ENCODE results near the gene MIER2. TPM values are rescaled to one million over a fixed set of nuclear protein-coding genes. Genes with fewer than 3 reads are reported as not detected.
"Not testable (repeated sequence)": the region's sequence is repeated elsewhere in the genome, so short reads cannot be mapped to it uniquely, and the experiment has no call there.

MIER2 gene
- total RNA-seq, 1 experiment from 2014 or later: not detected

DNA sequence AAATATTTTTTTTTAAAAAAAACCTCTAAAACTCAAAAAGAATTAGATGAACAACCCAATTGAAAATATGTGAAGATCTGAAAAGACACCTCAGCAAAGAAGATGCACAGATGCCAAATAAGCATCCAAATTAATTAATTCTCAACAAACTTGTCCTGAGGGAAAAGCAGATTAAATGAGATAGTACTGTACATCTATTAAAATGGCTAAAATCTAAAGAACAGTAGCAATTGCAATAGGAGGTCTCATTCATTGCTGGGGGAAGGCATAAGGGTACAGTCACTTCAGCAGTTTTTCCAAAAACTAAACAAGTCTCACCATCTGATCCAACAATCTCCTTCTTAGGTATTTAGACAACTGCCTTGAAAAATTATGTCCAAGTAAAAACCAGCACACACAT lies 75.4 kb downstream of the MIER2 start:
- ChIA-PET CTCF (no interaction called here), POLR2A (ENCODE audit: unreplicated experiment) (no interaction called here)
- no peaks in the 10 kb centered on the region for H3K4me1 ChIP-seq (ENCODE audit: insufficient read depth, low read length)
- H3K4me3 ChIP-seq (ENCODE audit: low read length): no peak overlapping the region
- no peak overlapping the region for H3K27ac ChIP-seq (ENCODE audit: low read length)
- no TSS peak for BruUV-seq (replicated peaks)
- ATAC-seq (no peak), DNase-seq (no peak)
- no peaks in the 10 kb centered on the region for H3K9me2 ChIP-seq (replicated peaks; ENCODE audit: low read length)
- H3K9ac ChIP-seq (ENCODE audit: low read length): no peak overlapping the region
- H4K20me1 ChIP-seq (ENCODE audit: low read length): no peaks in the 10 kb centered on the region
- TF ChIP-seq, protein P1, sequence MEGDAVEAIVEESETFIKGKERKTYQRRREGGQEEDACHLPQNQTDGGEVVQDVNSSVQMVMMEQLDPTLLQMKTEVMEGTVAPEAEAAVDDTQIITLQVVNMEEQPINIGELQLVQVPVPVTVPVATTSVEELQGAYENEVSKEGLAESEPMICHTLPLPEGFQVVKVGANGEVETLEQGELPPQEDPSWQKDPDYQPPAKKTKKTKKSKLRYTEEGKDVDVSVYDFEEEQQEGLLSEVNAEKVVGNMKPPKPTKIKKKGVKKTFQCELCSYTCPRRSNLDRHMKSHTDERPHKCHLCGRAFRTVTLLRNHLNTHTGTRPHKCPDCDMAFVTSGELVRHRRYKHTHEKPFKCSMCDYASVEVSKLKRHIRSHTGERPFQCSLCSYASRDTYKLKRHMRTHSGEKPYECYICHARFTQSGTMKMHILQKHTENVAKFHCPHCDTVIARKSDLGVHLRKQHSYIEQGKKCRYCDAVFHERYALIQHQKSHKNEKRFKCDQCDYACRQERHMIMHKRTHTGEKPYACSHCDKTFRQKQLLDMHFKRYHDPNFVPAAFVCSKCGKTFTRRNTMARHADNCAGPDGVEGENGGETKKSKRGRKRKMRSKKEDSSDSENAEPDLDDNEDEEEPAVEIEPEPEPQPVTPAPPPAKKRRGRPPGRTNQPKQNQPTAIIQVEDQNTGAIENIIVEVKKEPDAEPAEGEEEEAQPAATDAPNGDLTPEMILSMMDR (conservative IDR thresholded peaks at IDR 0.05; ENCODE audit: low read depth, low read length): no peak
- TF ChIP-seq EZH2 (IDR thresholded peaks at IDR 0.05; ENCODE audit: low read length, unreplicated experiment): no peak
- H2AFZ ChIP-seq (ENCODE audit: low read length): no peak overlapping the region
- no peaks in the 10 kb centered on the region for H3K36me3 ChIP-seq (ENCODE audit: low read depth, low read length)
- H3K4me2 ChIP-seq (ENCODE audit: low read length): no peak overlapping the region
- H3K79me2 ChIP-seq (ENCODE audit: low read length): no peaks in the 10 kb centered on the region
- H3K27me3 ChIP-seq (ENCODE audit: low read length): no peaks in the 10 kb centered on the region
- H3K9me3 ChIP-seq (ENCODE audit: low read length): no peaks in the 10 kb centered on the region
- no peaks in the 10 kb centered on the region for H3F3A ChIP-seq (ENCODE audit: low read length, unreplicated experiment)
- intact Hi-C loops (cut with micrococcal nuclease): no loop called here

DNA sequence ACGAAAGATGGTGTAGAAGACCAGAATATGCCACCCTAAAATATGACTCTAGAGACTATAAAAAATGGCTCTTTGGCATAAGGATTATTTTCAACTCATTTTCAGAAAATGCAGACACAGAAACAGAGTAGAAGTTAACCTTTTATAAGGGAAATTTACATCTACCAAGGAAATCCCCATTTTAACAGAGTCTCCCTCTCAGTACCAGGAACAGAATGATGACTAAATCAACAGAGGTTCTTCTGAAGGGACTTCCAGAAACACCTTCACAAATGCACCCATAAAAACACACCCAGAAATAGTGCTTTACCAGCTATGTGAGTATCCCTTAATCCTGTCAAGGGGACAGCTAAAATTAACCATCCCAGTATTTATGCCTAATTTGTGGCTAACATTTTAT lies 82.5 kb downstream of the MIER2 start:
- no peaks in the 10 kb centered on the region for H3K27me3 ChIP-seq (ENCODE audit: low read length)
- no peaks in the 10 kb centered on the region for H3K79me2 ChIP-seq (ENCODE audit: low read length)
- H3K36me3 ChIP-seq (ENCODE audit: low read depth, low read length): no peaks in the 10 kb centered on the region
- H3K4me2 ChIP-seq (ENCODE audit: low read length): no peak overlapping the region
- no peaks in the 10 kb centered on the region for H3K9me3 ChIP-seq (ENCODE audit: low read length)
- ATAC-seq (no peak), DNase-seq (no peak)
- BruUV-seq (replicated peaks): no TSS peak
- H2AFZ ChIP-seq (ENCODE audit: low read length): no peak overlapping the region
- intact Hi-C loops (cut with micrococcal nuclease): no loop called here
- no peaks in the 10 kb centered on the region for H3K9me2 ChIP-seq (replicated peaks; ENCODE audit: low read length)
- no peaks in the 10 kb centered on the region for H3F3A ChIP-seq (ENCODE audit: low read length, unreplicated experiment)
- ChIA-PET POLR2A (ENCODE audit: unreplicated experiment) (no interaction called here), CTCF (no interaction called here)
- no peaks in the 10 kb centered on the region for H4K20me1 ChIP-seq (ENCODE audit: low read length)
- no peak overlapping the region for H3K27ac ChIP-seq (ENCODE audit: low read length)
- H3K4me1 ChIP-seq (ENCODE audit: insufficient read depth, low read length): no peaks in the 10 kb centered on the region
- no peak overlapping the region for H3K4me3 ChIP-seq (ENCODE audit: low read length)
- TF ChIP-seq, protein P1 (conservative IDR thresholded peaks at IDR 0.05; ENCODE audit: low read depth, low read length): no peak
- TF ChIP-seq EZH2phosphoT487 (IDR thresholded peaks at IDR 0.05; ENCODE audit: borderline replicate concordance, low read length): no peak
- no peak for TF ChIP-seq EZH2 (IDR thresholded peaks at IDR 0.05; ENCODE audit: low read length, unreplicated experiment)
- H3K9ac ChIP-seq (ENCODE audit: low read length): no peak overlapping the region

DNA sequence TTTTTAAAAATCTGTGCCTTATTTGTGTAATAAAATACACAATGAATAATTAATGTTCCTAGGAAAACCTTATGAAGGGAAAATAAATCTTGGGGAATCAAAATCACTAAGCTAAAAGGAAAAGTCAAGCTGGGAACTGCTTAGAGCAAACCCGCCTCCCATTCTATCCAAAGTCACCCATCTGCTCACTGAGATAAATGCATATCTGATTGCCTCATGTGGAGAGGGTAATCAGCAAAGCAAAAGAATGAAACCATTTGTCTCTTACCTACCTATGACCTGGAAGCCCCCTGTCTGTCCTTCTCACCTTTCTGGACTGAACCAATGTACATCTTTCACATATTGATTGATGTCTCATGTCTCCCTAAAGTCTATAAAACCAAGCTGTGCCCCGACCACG lies 87.8 kb downstream of the MIER2 start:
- BruUV-seq (replicated peaks); H3K9me2 ChIP-seq (replicated peaks; ENCODE audit: low read length); H3K4me3 ChIP-seq (ENCODE audit: low read length); DNase-seq; H2AFZ ChIP-seq (ENCODE audit: low read length); H3K4me1 ChIP-seq (ENCODE audit: insufficient read depth, low read length); intact Hi-C loops (cut with micrococcal nuclease); H4K20me1 ChIP-seq (ENCODE audit: low read length); H3K27me3 ChIP-seq (ENCODE audit: low read length); H3K79me2 ChIP-seq (ENCODE audit: low read length); H3K9me3 ChIP-seq (ENCODE audit: low read length); H3K4me2 ChIP-seq (ENCODE audit: low read length); H3K27ac ChIP-seq (ENCODE audit: low read length); CTCF ChIA-PET; H3F3A ChIP-seq (ENCODE audit: low read length, unreplicated experiment); H3K9ac ChIP-seq (ENCODE audit: low read length); POLR2A ChIA-PET (ENCODE audit: unreplicated experiment); H3K36me3 ChIP-seq (ENCODE audit: low read depth, low read length); ATAC-seq: not testable (repeated sequence)

Other genes with a start within 250 kb of the MIER2 start
- 0.15 TPM in 1 of 2 replicates, not detected in the other for gene OR4F17, start 237.7 kb downstream of the MIER2 start, total RNA-seq (2014; rRNA removed)
- not detected in 2 replicates for gene PLPP2, start 53.4 kb downstream of the MIER2 start, total RNA-seq (2014; rRNA removed)
- gene C2CD4C, start 64.4 kb upstream of the MIER2 start, total RNA-seq (2014; rRNA removed): 0.29 TPM in 2 replicates
- gene SHC2, start 116.2 kb upstream of the MIER2 start, total RNA-seq (2014; rRNA removed): 0.18 TPM in 1 of 2 replicates, not detected in the other
- 0.11 and 0.17 TPM in 2 replicates for gene MADCAM1, start 151.7 kb upstream of the MIER2 start, total RNA-seq (2014; rRNA removed)
- gene TPGS1, start 162.7 kb upstream of the MIER2 start, total RNA-seq (2014; rRNA removed): 28.5 and 44.0 TPM in 2 replicates
- 119 and 152 TPM in 2 replicates for gene CDC34, start 187.0 kb upstream of the MIER2 start, total RNA-seq (2014; rRNA removed)
- 0.35 TPM in 1 of 2 replicates, not detected in the other for gene GZMM, start 199.3 kb upstream of the MIER2 start, total RNA-seq (2014; rRNA removed)
- gene BSG, start 227.8 kb upstream of the MIER2 start, total RNA-seq (2014; rRNA removed): 458 and 514 TPM in 2 replicates
- gene HCN2, start 245.1 kb upstream of the MIER2 start, total RNA-seq (2014; rRNA removed): 0.04 and 0.46 TPM in 2 replicates